PC-9 (cell line): ENCODE results near the gene NUBPL.

Experiments
- EZH2 ChIP-seq: fragments of 200-600 bp; sonication (generic); IDR thresholded peaks from 2 replicates; pipeline ENCODE4 v1.8.0; 2017; ENCODE audit warnings: antibody characterized with exemption, low read depth
- TF ChIP-seq, protein P1 (sequence below): fragments of 200-600 bp; sonication (generic); conservative IDR thresholded peaks from 2 replicates; pipeline ENCODE4 v1.6.1; 2017; ENCODE audit warnings: mixed run types, antibody characterized with exemption, mild to moderate bottlenecking, moderate library complexity

DNA sequence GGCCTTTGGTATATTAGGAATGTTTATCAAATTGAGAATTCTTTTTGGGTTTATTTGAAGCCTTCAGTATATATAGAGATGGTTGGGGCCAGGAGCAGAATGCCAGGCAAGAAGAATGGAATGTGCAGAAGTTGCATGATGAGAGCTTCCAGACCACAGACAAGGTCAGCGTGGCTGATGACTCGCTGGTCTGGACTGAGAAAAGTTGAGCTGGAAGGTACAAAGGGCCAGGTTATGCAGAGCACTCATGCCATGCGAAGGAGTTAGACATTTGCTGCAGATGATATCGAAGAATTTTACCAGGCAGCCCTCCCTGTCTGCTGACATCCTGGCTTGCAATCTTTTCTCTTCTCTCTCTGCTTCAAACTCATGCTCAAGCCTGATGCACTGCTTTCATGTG, 319.7 kb downstream of the NUBPL start:
- TF ChIP-seq, protein P1, sequence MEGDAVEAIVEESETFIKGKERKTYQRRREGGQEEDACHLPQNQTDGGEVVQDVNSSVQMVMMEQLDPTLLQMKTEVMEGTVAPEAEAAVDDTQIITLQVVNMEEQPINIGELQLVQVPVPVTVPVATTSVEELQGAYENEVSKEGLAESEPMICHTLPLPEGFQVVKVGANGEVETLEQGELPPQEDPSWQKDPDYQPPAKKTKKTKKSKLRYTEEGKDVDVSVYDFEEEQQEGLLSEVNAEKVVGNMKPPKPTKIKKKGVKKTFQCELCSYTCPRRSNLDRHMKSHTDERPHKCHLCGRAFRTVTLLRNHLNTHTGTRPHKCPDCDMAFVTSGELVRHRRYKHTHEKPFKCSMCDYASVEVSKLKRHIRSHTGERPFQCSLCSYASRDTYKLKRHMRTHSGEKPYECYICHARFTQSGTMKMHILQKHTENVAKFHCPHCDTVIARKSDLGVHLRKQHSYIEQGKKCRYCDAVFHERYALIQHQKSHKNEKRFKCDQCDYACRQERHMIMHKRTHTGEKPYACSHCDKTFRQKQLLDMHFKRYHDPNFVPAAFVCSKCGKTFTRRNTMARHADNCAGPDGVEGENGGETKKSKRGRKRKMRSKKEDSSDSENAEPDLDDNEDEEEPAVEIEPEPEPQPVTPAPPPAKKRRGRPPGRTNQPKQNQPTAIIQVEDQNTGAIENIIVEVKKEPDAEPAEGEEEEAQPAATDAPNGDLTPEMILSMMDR: no peak
- no peak for TF ChIP-seq EZH2
